H9 (cell line): Measurements from ENCODE around the gene SPIB. TPM values are rescaled to one million over a fixed set of nuclear protein-coding genes. Genes with fewer than 3 reads are reported as not detected.

ENCODE experiments used
- DNase-seq: peaks from one replicate; pipeline ENCODE4 v3.0.0-alpha.2; 2017
- H2AFZ ChIP-seq: one replicate; pipeline ENCODE4 v1.6.1; 2013; ENCODE audit warnings: mild to moderate bottlenecking, low read length, control low read depth, moderate library complexity
- H2AK5ac ChIP-seq: 2 replicates; pipeline ENCODE4 v1.6.1; 2013; ENCODE audit warnings: low read length, control low read depth, mixed read lengths; ENCODE audit not compliant: insufficient read length
- H2BK120ac ChIP-seq: one replicate; pipeline ENCODE4 v1.6.1; 2013; ENCODE audit warnings: low read depth, mild to moderate bottlenecking, low read length, control low read depth, inconsistent platforms; ENCODE audit not compliant: poor library complexity, severe bottlenecking
- H2BK12ac ChIP-seq: 2 replicates; pipeline ENCODE4 v1.6.1; 2013; ENCODE audit warnings: low read length, control low read depth, mixed read lengths, low read depth; ENCODE audit not compliant: insufficient read length
- H2BK15ac ChIP-seq: 2 replicates; pipeline ENCODE4 v1.6.1; 2013; ENCODE audit warnings: low read depth, low read length, control low read depth
- H2BK20ac ChIP-seq: one replicate; pipeline ENCODE4 v1.6.1; 2013; ENCODE audit warnings: low read depth, mild to moderate bottlenecking, low read length, control low read depth, inconsistent platforms; ENCODE audit not compliant: poor library complexity, severe bottlenecking
- H2BK5ac ChIP-seq: 2 replicates; pipeline ENCODE4 v1.6.1; 2013; ENCODE audit warnings: low read length, control low read depth, mixed read lengths; ENCODE audit not compliant: insufficient read length
- H3K14ac ChIP-seq: 2 replicates; pipeline ENCODE4 v1.6.1; 2013; ENCODE audit warnings: low read length, control low read depth; ENCODE audit not compliant: insufficient read depth
- H3K18ac ChIP-seq: 2 replicates; pipeline ENCODE4 v1.6.1; 2013; ENCODE audit warnings: low read depth, mild to moderate bottlenecking, mixed read lengths, low read length, control low read depth; ENCODE audit not compliant: insufficient read length
- H3K23ac ChIP-seq: 2 replicates; pipeline ENCODE4 v1.6.1; 2013; ENCODE audit warnings: low read length, control low read depth, mixed read lengths, low read depth; ENCODE audit not compliant: insufficient read length
- H3K23me2 ChIP-seq: 2 replicates; pipeline ENCODE4 v1.6.1; 2013; ENCODE audit warnings: low read depth, mild to moderate bottlenecking, mixed read lengths, low read length, control low read depth; ENCODE audit not compliant: insufficient read length, poor library complexity, severe bottlenecking
- H3K27ac ChIP-seq: 2 replicates; pipeline ENCODE4 v1.5.1; 2013; ENCODE audit warnings: low read length, control low read depth, mixed read lengths, low read depth; ENCODE audit not compliant: insufficient read length
- H3K27me3 ChIP-seq: 2 replicates; pipeline ENCODE4 v1.6.1; 2013; ENCODE audit warnings: low read length, control low read depth, inconsistent platforms; ENCODE audit not compliant: insufficient read depth
- H3K4ac ChIP-seq: 2 replicates; pipeline ENCODE4 v1.6.1; 2013; ENCODE audit warnings: low read depth, mild to moderate bottlenecking, control low read depth, inconsistent platforms, low read length, moderate library complexity
- H3K4me1 ChIP-seq: 2 replicates; pipeline ENCODE4 v1.6.1; 2013; ENCODE audit warnings: low read length, control low read depth, inconsistent platforms; ENCODE audit not compliant: insufficient read depth
- H3K4me2 ChIP-seq: 2 replicates; pipeline ENCODE4 v1.6.1; 2013; ENCODE audit warnings: low read length, control low read depth, mixed read lengths; ENCODE audit not compliant: insufficient read length, insufficient read depth
- H3K56ac ChIP-seq: 2 replicates; pipeline ENCODE4 v1.6.1; 2013; ENCODE audit warnings: low read depth, mild to moderate bottlenecking, mixed read lengths, low read length, control low read depth; ENCODE audit not compliant: insufficient read length
- H3K79me1 ChIP-seq: 2 replicates; pipeline ENCODE4 v1.6.1; 2013; ENCODE audit warnings: low read depth, mild to moderate bottlenecking, moderate library complexity, low read length, control low read depth, inconsistent platforms; ENCODE audit not compliant: insufficient read depth, poor library complexity, severe bottlenecking
- H3K79me2 ChIP-seq: 2 replicates; pipeline ENCODE4 v1.6.1; 2013; ENCODE audit warnings: low read length, control low read depth, inconsistent platforms; ENCODE audit not compliant: insufficient read depth
- H3K9ac ChIP-seq: 2 replicates; pipeline ENCODE4 v1.6.1; 2013; ENCODE audit warnings: low read length, control low read depth, mixed read lengths; ENCODE audit not compliant: insufficient read length; ENCODE audit errors: extremely low read depth
- H3K9me3 ChIP-seq: one replicate; pipeline ENCODE4 v1.6.1; 2013; ENCODE audit warnings: low read depth, low read length, inconsistent platforms; ENCODE audit not compliant: control insufficient read depth
- H3T11ph ChIP-seq: one replicate; pipeline ENCODE4 v1.6.1; 2013; ENCODE audit warnings: mild to moderate bottlenecking, low read length, control low read depth, inconsistent platforms
- H4K20me1 ChIP-seq: one replicate; pipeline ENCODE4 v1.6.1; 2013; ENCODE audit not compliant: control insufficient read depth, insufficient read length, insufficient read depth
- H4K5ac ChIP-seq: 2 replicates; pipeline ENCODE4 v1.6.1; 2013; ENCODE audit warnings: low read depth, mild to moderate bottlenecking, mixed read lengths, low read length, control low read depth; ENCODE audit not compliant: insufficient read length
- H4K8ac ChIP-seq: replicated peaks from 2 replicates; pipeline ENCODE4 v1.6.1; 2013; ENCODE audit warnings: low read length, control low read depth, mixed read lengths, low read depth; ENCODE audit not compliant: insufficient read length
- H4K91ac ChIP-seq: 2 replicates; pipeline ENCODE4 v1.6.1; 2013; ENCODE audit warnings: low read depth, mild to moderate bottlenecking, moderate library complexity, mixed read lengths, low read length, control low read depth; ENCODE audit not compliant: insufficient read length
- H3K27ac Mint-ChIP-seq, 3 experiments: 2 replicates in 2 of 3; 3 replicates in 1 of 3; pipeline ENCODE4 v1.8.0; 2020 to 2021; ENCODE audit warnings: mixed read lengths in 3 of 3, mild to moderate bottlenecking in 1 of 3, moderate library complexity in 1 of 3
- H3K27me3 Mint-ChIP-seq: 2 replicates; pipeline ENCODE4 v1.8.0; 2021; ENCODE audit warnings: low read depth, mild to moderate bottlenecking, moderate library complexity, mixed read lengths
- H3K36me3 Mint-ChIP-seq, 3 experiments: 2 replicates in 2 of 3; 3 replicates in 1 of 3; pipeline ENCODE4 v1.8.0; 2020 to 2021; ENCODE audit warnings: low read depth in 3 of 3, mixed read lengths in 3 of 3; ENCODE audit not compliant: insufficient read depth in 1 of 3
- H3K4me1 Mint-ChIP-seq, 2 experiments: 2 replicates each; pipeline ENCODE4 v1.8.0; 2020; ENCODE audit warnings: mixed read lengths in 2 of 2
- H3K4me3 Mint-ChIP-seq, 2 experiments: 2 replicates in 1 of 2; 3 replicates in 1 of 2; pipeline ENCODE4 v1.8.0; 2020 to 2021; ENCODE audit warnings: mild to moderate bottlenecking in 2 of 2, mixed read lengths in 2 of 2, moderate library complexity in 1 of 2
- H3K9me3 Mint-ChIP-seq, 2 experiments: 2 replicates in 1 of 2; 3 replicates in 1 of 2; pipeline ENCODE4 v1.8.0; 2020; ENCODE audit warnings: mild to moderate bottlenecking in 2 of 2, mixed read lengths in 2 of 2, moderate library complexity in 1 of 2
- WGBS: extraction: QIAGEN DNeasy Blood & Tissue Kit; methylation state at CpG from one replicate; pipeline ENCODE4 v1.1.7; 2013; ENCODE audit warnings: missing lambda C conversion rate, low lambda C conversion rate, mixed read lengths; ENCODE audit not compliant: insufficient read length; ENCODE audit errors: extremely low coverage; 5-methylcytosine and 5-hydroxymethylcytosine counted together
- total RNA-seq: library from RNA; stranded (reverse); gene quantifications from 2 replicates; pipeline ENCODE4 v1.2.1, GENCODE V29; 2021
- TF ChIP-seq, protein P1 (sequence below): fragments of 200-600 bp; sonication (generic); conservative IDR thresholded peaks from 3 replicates; pipeline ENCODE4 v1.8.0; 2021; ENCODE audit warnings: antibody characterized with exemption, mild to moderate bottlenecking

The SPIB gene
- total RNA-seq, 1 experiment from 2014 or later: 33.3 TPM

DNA sequence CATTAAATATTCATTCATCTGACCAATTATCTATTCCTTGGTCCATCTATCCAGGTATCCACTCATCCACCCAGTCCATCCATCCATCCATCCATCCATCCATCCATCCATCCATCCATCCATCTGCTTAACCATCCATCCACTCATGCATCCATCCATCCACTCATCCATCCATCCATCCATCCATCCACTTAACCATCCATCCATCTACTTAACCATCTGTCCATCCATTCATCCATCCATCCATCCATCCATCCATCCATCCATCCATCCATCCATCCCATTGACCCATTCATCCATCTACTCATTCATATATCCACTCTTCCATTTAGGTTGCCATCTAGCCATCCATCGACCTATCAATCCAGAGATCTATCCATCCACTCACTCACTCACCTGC, 25.3 kb downstream of the SPIB start:
- no peak overlapping the region for H2AK5ac ChIP-seq
- H2BK120ac ChIP-seq: no peak overlapping the region
- Mint-ChIP-seq H3K27me3 (peaks cover 19% of the 10 kb centered on the region), H3K4me1 (no peaks in the 10 kb centered on the region), H3K36me3 (peaks cover 0 to 9% (median 6%) of the 10 kb centered on the region in 3 experiments; a peak in 4 of 7 replicates), H3K9me3 (peaks cover 2 to 8% of the 10 kb centered on the region in 2 experiments; a peak in 4 of 5 replicates), H3K4me3 (no peak overlapping the region), H3K27ac (no peak overlapping the region)
- no peaks in the 10 kb centered on the region for H3K23me2 ChIP-seq
- no peaks in the 10 kb centered on the region for H3K9me3 ChIP-seq
- H4K8ac ChIP-seq: no peak overlapping the region
- no peak overlapping the region for H3K4me2 ChIP-seq
- DNase-seq: no peak
- no peak overlapping the region for H2BK5ac ChIP-seq
- H2BK12ac ChIP-seq: no peak overlapping the region
- H2BK20ac ChIP-seq: no peak overlapping the region
- no peak overlapping the region for H2BK15ac ChIP-seq
- H3K23ac ChIP-seq: no peak overlapping the region
- no peak overlapping the region for H3K4ac ChIP-seq
- H3K4me1 ChIP-seq: no peaks in the 10 kb centered on the region
- no peak overlapping the region for H4K5ac ChIP-seq
- no peak overlapping the region for H3K14ac ChIP-seq
- no peak overlapping the region for H3T11ph ChIP-seq
- H3K9ac ChIP-seq: no peak overlapping the region
- no peak overlapping the region for H4K91ac ChIP-seq
- H3K27me3 ChIP-seq: no peaks in the 10 kb centered on the region
- H3K79me1 ChIP-seq: no peaks in the 10 kb centered on the region
- WGBS: no CpG with 5 or more reads among the region's 1 CpG
- H4K20me1 ChIP-seq: no peaks in the 10 kb centered on the region
- H3K56ac ChIP-seq: no peak overlapping the region
- TF ChIP-seq, protein P1, sequence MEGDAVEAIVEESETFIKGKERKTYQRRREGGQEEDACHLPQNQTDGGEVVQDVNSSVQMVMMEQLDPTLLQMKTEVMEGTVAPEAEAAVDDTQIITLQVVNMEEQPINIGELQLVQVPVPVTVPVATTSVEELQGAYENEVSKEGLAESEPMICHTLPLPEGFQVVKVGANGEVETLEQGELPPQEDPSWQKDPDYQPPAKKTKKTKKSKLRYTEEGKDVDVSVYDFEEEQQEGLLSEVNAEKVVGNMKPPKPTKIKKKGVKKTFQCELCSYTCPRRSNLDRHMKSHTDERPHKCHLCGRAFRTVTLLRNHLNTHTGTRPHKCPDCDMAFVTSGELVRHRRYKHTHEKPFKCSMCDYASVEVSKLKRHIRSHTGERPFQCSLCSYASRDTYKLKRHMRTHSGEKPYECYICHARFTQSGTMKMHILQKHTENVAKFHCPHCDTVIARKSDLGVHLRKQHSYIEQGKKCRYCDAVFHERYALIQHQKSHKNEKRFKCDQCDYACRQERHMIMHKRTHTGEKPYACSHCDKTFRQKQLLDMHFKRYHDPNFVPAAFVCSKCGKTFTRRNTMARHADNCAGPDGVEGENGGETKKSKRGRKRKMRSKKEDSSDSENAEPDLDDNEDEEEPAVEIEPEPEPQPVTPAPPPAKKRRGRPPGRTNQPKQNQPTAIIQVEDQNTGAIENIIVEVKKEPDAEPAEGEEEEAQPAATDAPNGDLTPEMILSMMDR: no peak
- H3K79me2 ChIP-seq: no peaks in the 10 kb centered on the region
- H2AFZ ChIP-seq: no peak overlapping the region
- H3K27ac ChIP-seq: no peak overlapping the region
- H3K18ac ChIP-seq: no peak overlapping the region
